ENCODE results near the gene EHD1.

Gene EHD1

DNA sequence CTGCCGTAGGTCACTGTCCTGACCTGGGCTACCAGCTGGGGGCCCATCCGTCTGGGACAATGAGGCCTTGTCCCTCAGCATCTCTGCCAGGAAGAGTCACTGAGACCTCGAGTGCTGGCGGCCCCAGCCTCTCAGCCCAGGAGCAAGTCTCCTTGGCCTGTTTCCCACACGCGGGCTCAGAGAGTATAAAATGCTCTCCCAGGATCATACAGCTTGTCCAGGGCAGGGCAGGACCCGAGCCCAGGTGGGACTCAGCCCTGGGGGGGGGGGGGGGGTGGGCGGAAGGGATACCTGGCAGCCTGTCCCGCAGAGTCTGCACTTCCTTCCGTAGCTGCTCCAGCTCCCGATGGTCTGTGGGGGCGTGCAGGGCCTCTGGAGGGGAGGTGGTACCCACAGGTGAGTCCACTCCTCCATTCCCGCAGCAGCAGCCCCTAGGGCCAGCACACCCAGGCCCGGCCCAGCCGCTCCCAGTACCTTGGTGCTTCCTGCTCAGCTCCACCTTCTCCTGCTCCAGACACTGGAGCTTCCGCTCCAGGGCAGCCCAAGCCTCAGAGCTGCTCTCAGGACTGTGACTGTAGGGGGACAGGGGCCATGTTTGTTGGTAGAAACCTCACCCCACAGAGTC, 41.9 kb downstream of the EHD1 start:
- Histone ChIP-seq H3K9ac (ENCODE audit: low read length) (no peak overlapping the region), H3K4me3 (ENCODE audit: insufficient read depth, low read length, poor library complexity, severe bottlenecking) (no peak overlapping the region), H3K4me2 (ENCODE audit: low read depth, low read length, poor library complexity, severe bottlenecking) (no peak overlapping the region), H3K9me2 (replicated peaks; ENCODE audit: insufficient read depth, low read length) (no peaks in the 10 kb centered on the region), H4K20me1 (ENCODE audit: low read depth, low read length) (no peaks in the 10 kb centered on the region), H3K79me2 (ENCODE audit: insufficient read depth, low read length) (no peaks in the 10 kb centered on the region), H3K27ac (ENCODE audit: low read depth, low read length) (no peak overlapping the region), H3K36me3 (ENCODE audit: low read length) (no peaks in the 10 kb centered on the region), H3F3A (ENCODE audit: insufficient read depth) (no peaks in the 10 kb centered on the region), H2AFZ (ENCODE audit: low read depth, low read length, severe bottlenecking) (no peak overlapping the region), H3K9me3 (ENCODE audit: insufficient read depth, low read length) (no peaks in the 10 kb centered on the region), H3K27me3 (ENCODE audit: low read length) (no peaks in the 10 kb centered on the region)
- no peak for TF ChIP-seq EZH2phosphoT487 (conservative IDR thresholded peaks at IDR 0.05; ENCODE audit: low read length)
- TF ChIP-seq, protein P1, sequence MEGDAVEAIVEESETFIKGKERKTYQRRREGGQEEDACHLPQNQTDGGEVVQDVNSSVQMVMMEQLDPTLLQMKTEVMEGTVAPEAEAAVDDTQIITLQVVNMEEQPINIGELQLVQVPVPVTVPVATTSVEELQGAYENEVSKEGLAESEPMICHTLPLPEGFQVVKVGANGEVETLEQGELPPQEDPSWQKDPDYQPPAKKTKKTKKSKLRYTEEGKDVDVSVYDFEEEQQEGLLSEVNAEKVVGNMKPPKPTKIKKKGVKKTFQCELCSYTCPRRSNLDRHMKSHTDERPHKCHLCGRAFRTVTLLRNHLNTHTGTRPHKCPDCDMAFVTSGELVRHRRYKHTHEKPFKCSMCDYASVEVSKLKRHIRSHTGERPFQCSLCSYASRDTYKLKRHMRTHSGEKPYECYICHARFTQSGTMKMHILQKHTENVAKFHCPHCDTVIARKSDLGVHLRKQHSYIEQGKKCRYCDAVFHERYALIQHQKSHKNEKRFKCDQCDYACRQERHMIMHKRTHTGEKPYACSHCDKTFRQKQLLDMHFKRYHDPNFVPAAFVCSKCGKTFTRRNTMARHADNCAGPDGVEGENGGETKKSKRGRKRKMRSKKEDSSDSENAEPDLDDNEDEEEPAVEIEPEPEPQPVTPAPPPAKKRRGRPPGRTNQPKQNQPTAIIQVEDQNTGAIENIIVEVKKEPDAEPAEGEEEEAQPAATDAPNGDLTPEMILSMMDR (IDR thresholded peaks at IDR 0.05; ENCODE audit: insufficient read depth, low read length, poor library complexity, severe bottlenecking), result no peak

DNA sequence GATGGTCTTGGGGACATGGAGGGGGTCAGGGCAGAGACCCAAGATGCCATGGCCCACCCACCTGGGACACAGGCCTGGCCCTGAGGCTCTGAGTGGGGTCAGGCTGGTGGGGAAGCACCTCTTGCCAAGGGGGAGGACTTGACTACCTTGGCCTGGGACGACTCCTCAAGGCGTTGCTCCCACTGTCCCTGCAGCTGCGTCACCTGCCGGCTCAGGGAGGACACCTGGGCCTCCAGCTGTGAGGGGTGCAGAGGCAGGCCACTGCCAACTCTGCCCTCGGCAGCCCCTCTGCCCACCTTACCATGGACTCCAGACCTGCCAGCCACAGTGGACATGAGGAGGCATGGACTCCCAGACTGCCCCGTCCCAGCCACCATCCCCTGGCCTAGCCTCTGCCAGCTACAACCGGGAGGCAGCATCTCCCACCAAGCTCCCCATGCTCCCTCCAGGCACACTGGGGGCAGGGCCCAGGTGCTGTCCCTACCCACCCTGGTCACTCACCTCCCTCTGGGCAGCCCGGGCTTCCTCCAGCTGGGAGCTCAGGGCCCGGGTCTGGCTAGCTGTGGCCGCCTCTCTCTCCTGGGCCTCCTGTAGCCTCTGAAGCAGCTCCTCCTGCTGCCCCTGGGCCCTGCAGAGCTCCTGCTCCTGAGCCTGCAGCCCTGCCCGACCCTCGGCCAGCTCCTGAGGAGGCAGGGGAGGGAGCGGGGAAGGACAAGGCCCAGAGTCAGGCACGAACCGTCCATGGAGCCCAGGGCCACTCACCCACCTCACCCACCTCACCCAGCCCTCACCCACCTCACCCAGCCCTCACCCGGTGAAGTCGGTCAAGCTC, 42.6 kb downstream of the EHD1 start:
- Histone ChIP-seq H3F3A (ENCODE audit: insufficient read depth) (no peaks in the 10 kb centered on the region), H2AFZ (ENCODE audit: low read depth, low read length, severe bottlenecking) (no peak overlapping the region), H3K4me2 (ENCODE audit: low read depth, low read length, poor library complexity, severe bottlenecking) (no peak overlapping the region), H3K79me2 (ENCODE audit: insufficient read depth, low read length) (no peaks in the 10 kb centered on the region), H3K4me3 (ENCODE audit: insufficient read depth, low read length, poor library complexity, severe bottlenecking) (no peak overlapping the region), H4K20me1 (ENCODE audit: low read depth, low read length) (no peaks in the 10 kb centered on the region), H3K9ac (ENCODE audit: low read length) (no peak overlapping the region), H3K27ac (ENCODE audit: low read depth, low read length) (no peak overlapping the region), H3K36me3 (ENCODE audit: low read length) (no peaks in the 10 kb centered on the region), H3K27me3 (ENCODE audit: low read length) (no peaks in the 10 kb centered on the region), H3K9me2 (replicated peaks; ENCODE audit: insufficient read depth, low read length) (no peaks in the 10 kb centered on the region), H3K9me3 (ENCODE audit: insufficient read depth, low read length) (no peaks in the 10 kb centered on the region)
- TF ChIP-seq, protein P1 (IDR thresholded peaks at IDR 0.05; ENCODE audit: insufficient read depth, low read length, poor library complexity, severe bottlenecking), result no peak
- no peak for TF ChIP-seq EZH2phosphoT487 (conservative IDR thresholded peaks at IDR 0.05; ENCODE audit: low read length)

DNA sequence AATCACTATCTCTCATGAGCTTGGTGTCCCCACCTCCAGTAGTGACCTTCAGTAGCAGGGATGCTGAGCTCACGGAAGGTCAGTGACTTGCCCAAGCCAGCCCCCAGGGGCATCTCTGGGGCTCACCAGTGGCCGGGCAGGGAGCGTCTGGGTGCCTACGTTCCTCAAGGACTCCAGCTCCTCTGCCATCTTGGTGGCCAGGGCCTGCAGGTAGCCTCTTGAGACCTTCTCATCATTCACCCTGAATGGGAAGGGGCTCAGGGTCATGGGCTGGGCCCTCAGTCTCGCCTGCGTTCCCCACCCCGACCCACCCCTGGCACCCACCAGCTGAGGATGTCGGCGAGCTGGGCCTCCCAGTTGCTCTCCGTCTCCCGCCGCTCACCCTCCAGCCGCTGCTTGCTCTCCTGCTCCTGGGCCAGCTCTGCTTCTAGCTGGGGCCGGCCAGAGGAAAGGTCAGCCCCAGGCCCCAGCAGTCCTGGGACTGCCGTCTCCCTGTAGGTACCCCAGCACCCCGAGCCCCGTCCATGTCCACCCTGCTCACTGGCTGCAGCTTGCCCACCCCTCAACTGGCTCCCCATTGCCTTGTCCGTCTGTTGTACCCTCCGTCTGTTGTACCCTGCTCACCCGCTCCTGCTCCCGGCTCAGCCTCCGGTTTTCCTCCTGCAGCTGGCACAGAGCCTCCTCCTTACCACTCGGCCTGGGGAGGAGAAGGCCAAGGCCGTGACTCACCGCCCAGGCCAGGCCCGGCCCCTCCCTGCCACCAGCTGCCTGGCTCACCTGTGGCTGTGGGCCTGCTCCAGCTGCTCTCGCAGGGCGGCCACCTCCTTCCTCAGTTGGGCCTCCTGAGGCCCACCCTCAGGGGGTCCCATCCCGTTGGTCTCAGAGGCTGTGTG, 43.5 kb downstream of the EHD1 start:
- Histone ChIP-seq H3K9me2 (replicated peaks; ENCODE audit: insufficient read depth, low read length) (no peaks in the 10 kb centered on the region), H3K27ac (ENCODE audit: low read depth, low read length) (no peak overlapping the region), H2AFZ (ENCODE audit: low read depth, low read length, severe bottlenecking) (no peak overlapping the region), H3F3A (ENCODE audit: insufficient read depth) (no peaks in the 10 kb centered on the region), H3K9ac (ENCODE audit: low read length) (no peak overlapping the region), H3K79me2 (ENCODE audit: insufficient read depth, low read length) (no peaks in the 10 kb centered on the region), H3K4me2 (ENCODE audit: low read depth, low read length, poor library complexity, severe bottlenecking) (no peak overlapping the region), H3K9me3 (ENCODE audit: insufficient read depth, low read length) (no peaks in the 10 kb centered on the region), H3K27me3 (ENCODE audit: low read length) (no peaks in the 10 kb centered on the region), H3K36me3 (ENCODE audit: low read length) (no peaks in the 10 kb centered on the region), H3K4me3 (ENCODE audit: insufficient read depth, low read length, poor library complexity, severe bottlenecking) (no peak overlapping the region), H4K20me1 (ENCODE audit: low read depth, low read length) (no peaks in the 10 kb centered on the region)
- no peak for TF ChIP-seq EZH2phosphoT487 (conservative IDR thresholded peaks at IDR 0.05; ENCODE audit: low read length)
- TF ChIP-seq, protein P1 (IDR thresholded peaks at IDR 0.05; ENCODE audit: insufficient read depth, low read length, poor library complexity, severe bottlenecking), result no peak

Measured in SU-DHL-6 (cell line).